GM18907 (cell line): ENCODE data around the gene SPSB4.

ENCODE experiments used
- ATAC-seq: cut with Tn5 transposase; IDR thresholded peaks from one replicate; pipeline ENCODE4 v1.9.1; 2021; ENCODE audit warnings: mild to moderate bottlenecking, moderate library complexity; ENCODE audit not compliant: unreplicated experiment

Gene SPSB4

GRCh38 chr3:141150081-141150830, 99.1 kb downstream of the SPSB4 start:
- no peak for ATAC-seq

GRCh38 chr3:141150931-141151330, 99.8 kb downstream of the SPSB4 start:
- no peak for ATAC-seq

GRCh38 chr3:141151439-141151838, 100.3 kb downstream of the SPSB4 start:
- no peak for ATAC-seq

GRCh38 chr3:141152130-141152529, 101.0 kb downstream of the SPSB4 start:
- ATAC-seq, result no peak

GRCh38 chr3:141152801-141153678, 101.9 kb downstream of the SPSB4 start:
- ATAC-seq, result no peak

- ATAC-seq, result no peak
These were observed 102.5 kb downstream of the SPSB4 start for GRCh38 chr3:141153679-141153966.

GRCh38 chr3:141164852-141165251, 113.7 kb downstream of the SPSB4 start:
- no peak for ATAC-seq

- ATAC-seq, result no peak
These were observed 116.5 kb downstream of the SPSB4 start for GRCh38 chr3:141167681-141168080.

- no peak for ATAC-seq
These were observed 119.6 kb downstream of the SPSB4 start for GRCh38 chr3:141170678-141171295.

- no peak for ATAC-seq
These were observed 123.5 kb downstream of the SPSB4 start for GRCh38 chr3:141174674-141175073.

- no peak for ATAC-seq
These were observed 125.6 kb downstream of the SPSB4 start for GRCh38 chr3:141176775-141177174.

- ATAC-seq, result no peak
These were observed 126.9 kb downstream of the SPSB4 start for GRCh38 chr3:141178026-141178425.

GRCh38 chr3:141178551-141178950, 127.4 kb downstream of the SPSB4 start:
- ATAC-seq, result no peak

GRCh38 chr3:141179983-141180382, 128.8 kb downstream of the SPSB4 start:
- no peak for ATAC-seq

GRCh38 chr3:141181196-141181595, 130.0 kb downstream of the SPSB4 start:
- no peak for ATAC-seq

GRCh38 chr3:141181819-141182218, 130.7 kb downstream of the SPSB4 start:
- ATAC-seq, result no peak

GRCh38 chr3:141183606-141184005, 132.5 kb downstream of the SPSB4 start:
- no peak for ATAC-seq

- no peak for ATAC-seq
These were observed 133.3 kb downstream of the SPSB4 start for GRCh38 chr3:141184430-141184829.

GRCh38 chr3:141191097-141191749, 140.1 kb downstream of the SPSB4 start:
- no peak for ATAC-seq

GRCh38 chr3:141192345-141192744, 141.2 kb downstream of the SPSB4 start:
- ATAC-seq, result peak; percentile 98

- ATAC-seq, result no peak
These were observed 142.1 kb downstream of the SPSB4 start for GRCh38 chr3:141193066-141193830.
